Measurements from ENCODE around the gene TMEM95. TPM values are rescaled to one million over a fixed set of nuclear protein-coding genes. Genes with fewer than 3 reads are reported as not detected.
A peak's percentile ranks its signal among the peaks of the same experiment; 100 is the strongest.

Gene TMEM95
- total and polyA plus RNA-seq, 2 donors (not counting 1 experiment from before 2014, with no cell fraction given) = 0.25 TPM; not detected in 1

GRCh38 chr17:7404737-7405349, 49.9 kb downstream of the TMEM95 start:
- peak overlapping the region; percentile 94 for H3K27ac Mint-ChIP-seq
- H2AFZ ChIP-seq (ENCODE audit: insufficient read depth, low read depth, low read length, poor library complexity, severe bottlenecking) = peak overlapping the region; percentile 87
- peaks cover 17 to 20% of the 10 kb centered on the region in 2 donors for H3K4me1 ChIP-seq (ENCODE audit: control insufficient read depth in 2 of 2, insufficient read depth in 2 of 2, low read length in 2 of 2)
- DNase-seq = no peak
- peak overlapping the region; percentile 98 for H3K4me3 Mint-ChIP-seq
- H3K27ac ChIP-seq (ENCODE audit: low read length in 2 of 2) = no peak overlapping the region
- H3K27me3 ChIP-seq (replicated peaks in 1 of 4; ENCODE audit: control extremely low read depth in 1 of 4, control insufficient read depth in 3 of 4, insufficient read depth in 4 of 4, low read length in 3 of 4) = peaks cover 0 to 31% (median 4%) of the 10 kb centered on the region in 4 experiments
- H3K9me3 Mint-ChIP-seq (ENCODE audit: insufficient read depth) = no peaks in the 10 kb centered on the region
- peaks cover 0 to 4% (median 0%) of the 10 kb centered on the region in 3 donors for H3K9me3 ChIP-seq (ENCODE audit: control extremely low read depth in 1 of 3, control insufficient read depth in 2 of 3, insufficient read depth in 1 of 3, low read length in 2 of 3)
- TF ChIP-seq CTCF (IDR thresholded peaks at IDR 0.05) (no peak), EZH2 (IDR thresholded peaks at IDR 0.05; ENCODE audit: borderline replicate concordance, insufficient read depth, low read depth, low read length, poor library complexity, severe bottlenecking) (no peak)
- H3K9ac ChIP-seq (ENCODE audit: low read length) = peak overlapping the region; percentile 76
- no peaks in the 10 kb centered on the region for H4K20me1 ChIP-seq (ENCODE audit: control insufficient read depth, insufficient read depth, low read length, poor library complexity, severe bottlenecking)
- no peaks in the 10 kb centered on the region for H3K36me3 ChIP-seq (replicated peaks in 1 of 2; ENCODE audit: control extremely low read depth in 1 of 2, control insufficient read depth in 1 of 2, extremely low read depth in 1 of 2, insufficient read depth in 2 of 2, low read length in 1 of 2)
- H3K4me3 ChIP-seq (ENCODE audit: control extremely low read depth in 1 of 5, extremely low read depth in 1 of 5, insufficient read depth in 1 of 5, low read depth in 2 of 5, low read length in 4 of 5) = peak overlapping the region in 4 of 5 experiments; percentile 80 to 95 (median 86)
- POLR2A ChIA-PET = interaction anchor here (0.6 to 2.0 kb wide), 11 partner anchors 20 to 179 kb away, joined by 3 to 17 read pairs (median 7); partner anchors contain the start of genes ACAP1, MPDU1, POLR2A and TMEM102
- peak; percentile 29 for ATAC-seq (ENCODE audit: low read depth)
- under 1% methylated on average over 57 of the region's 65 CpGs for WGBS (ENCODE audit: insufficient coverage)
- H3K4me1 Mint-ChIP-seq = peaks cover 23% of the 10 kb centered on the region
- intact Hi-C loops (cut with micrococcal nuclease) = loop anchor here (1.0 to 5.0 kb wide), 11 partner anchors 11 to 190 kb away; partner anchors contain the start of genes EIF5A, KCTD11, NEURL4 and PLSCR3
- H3K79me2 ChIP-seq (ENCODE audit: control insufficient read depth, insufficient read depth, low read length) = peaks cover 6% of the 10 kb centered on the region
- H3K27me3 Mint-ChIP-seq = peaks cover 24% of the 10 kb centered on the region
- CTCF ChIA-PET = interaction anchor here (0.8 to 1.8 kb wide), 6 partner anchors 30 to 75 kb away, joined by 3 to 6 read pairs (median 4); partner anchors contain the start of gene TMEM102
- H3K4me2 ChIP-seq (replicated peaks; ENCODE audit: low read depth, low read length, poor library complexity, severe bottlenecking) = peak overlapping the region; percentile 94

All from B cell (primary cell).